ENCODE data around the gene FILIP1.

DNA sequence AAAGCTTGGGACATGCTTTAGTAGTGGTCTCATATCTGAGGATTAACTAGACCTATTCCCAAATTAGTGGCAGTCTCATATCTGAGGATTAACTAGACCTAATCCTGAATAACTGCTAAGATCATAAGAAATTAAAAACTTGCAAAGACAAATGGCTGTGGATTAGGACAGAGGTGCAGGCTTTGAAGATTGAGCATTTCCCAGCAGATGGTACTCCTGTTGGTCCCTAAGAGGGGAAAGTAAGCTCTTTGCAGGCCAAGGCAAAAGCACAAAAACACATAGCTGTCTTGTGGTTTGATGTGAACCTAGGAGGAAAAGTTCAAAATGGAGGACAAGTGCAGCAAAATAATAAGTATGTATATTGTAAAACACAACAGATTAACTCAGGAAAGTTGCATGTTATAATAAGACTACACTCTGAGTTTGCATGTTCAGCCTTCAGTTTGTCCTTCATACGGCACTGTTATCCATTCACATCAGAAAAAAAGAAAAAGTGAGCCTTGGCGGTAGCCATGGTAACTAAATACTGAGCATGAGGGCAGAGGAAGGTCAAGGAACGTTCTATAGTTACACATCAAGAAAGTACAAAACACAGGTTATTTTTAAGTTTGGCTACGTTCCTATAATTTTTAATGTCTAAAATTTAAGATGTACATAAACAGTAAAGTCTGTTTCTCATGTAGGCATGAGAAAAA is 62.8 kb downstream of the FILIP1 start:
- TF ChIP-seq, protein P1, sequence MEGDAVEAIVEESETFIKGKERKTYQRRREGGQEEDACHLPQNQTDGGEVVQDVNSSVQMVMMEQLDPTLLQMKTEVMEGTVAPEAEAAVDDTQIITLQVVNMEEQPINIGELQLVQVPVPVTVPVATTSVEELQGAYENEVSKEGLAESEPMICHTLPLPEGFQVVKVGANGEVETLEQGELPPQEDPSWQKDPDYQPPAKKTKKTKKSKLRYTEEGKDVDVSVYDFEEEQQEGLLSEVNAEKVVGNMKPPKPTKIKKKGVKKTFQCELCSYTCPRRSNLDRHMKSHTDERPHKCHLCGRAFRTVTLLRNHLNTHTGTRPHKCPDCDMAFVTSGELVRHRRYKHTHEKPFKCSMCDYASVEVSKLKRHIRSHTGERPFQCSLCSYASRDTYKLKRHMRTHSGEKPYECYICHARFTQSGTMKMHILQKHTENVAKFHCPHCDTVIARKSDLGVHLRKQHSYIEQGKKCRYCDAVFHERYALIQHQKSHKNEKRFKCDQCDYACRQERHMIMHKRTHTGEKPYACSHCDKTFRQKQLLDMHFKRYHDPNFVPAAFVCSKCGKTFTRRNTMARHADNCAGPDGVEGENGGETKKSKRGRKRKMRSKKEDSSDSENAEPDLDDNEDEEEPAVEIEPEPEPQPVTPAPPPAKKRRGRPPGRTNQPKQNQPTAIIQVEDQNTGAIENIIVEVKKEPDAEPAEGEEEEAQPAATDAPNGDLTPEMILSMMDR (IDR thresholded peaks at IDR 0.05): no peak
- no peak for TF ChIP-seq POLR2A (IDR thresholded peaks at IDR 0.05)

Data from body of pancreas (tissue), 4 donors.